ENCODE results near the gene AGTR1. TPM values are rescaled to one million over a fixed set of nuclear protein-coding genes. Genes with fewer than 3 reads are reported as not detected.

Gene AGTR1
- total and polyA plus RNA-seq, 11 donors = 0.40 to 12.6 (median 1.2) TPM

DNA sequence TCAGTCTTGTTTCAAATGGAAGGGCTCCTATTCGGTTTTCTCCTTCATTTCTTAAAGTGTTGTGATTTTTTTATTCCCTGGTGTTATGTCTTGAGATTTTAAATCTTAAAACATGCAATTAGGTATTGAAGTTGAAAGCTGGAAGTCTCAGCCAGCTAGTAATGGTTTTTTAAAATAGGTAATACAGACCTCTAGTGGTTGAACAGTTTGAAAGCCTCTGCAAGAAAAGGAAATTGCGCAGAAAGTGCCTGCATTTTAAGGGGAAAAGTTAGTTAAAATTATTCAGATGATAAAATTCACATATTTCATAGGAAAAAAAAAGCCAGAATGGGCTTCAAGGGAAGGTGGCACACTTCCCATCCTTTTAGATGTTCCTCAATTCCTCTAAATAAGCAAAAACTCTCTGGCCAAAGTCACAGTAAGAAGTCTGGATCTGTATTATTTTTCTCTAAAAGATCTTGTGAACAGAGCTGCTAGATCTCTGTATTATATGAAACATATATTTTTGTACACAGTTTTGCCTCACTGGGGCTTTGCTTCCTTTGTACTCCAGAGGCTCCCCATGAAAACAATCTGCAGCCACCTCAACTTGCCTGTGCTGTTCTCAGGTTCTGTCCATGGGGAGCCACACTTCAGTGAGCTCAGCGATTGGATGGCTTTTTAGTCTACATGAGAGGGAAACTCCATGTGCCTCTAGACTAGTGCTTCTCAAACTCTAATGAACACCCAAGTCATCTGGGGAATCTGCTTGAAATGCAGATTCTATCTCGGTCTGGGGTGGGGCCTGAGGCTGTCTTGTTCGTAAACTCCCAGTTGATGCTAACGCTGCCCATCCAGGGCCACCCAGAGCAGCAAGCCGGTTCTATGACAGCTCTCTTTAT, 21.5 kb downstream of the AGTR1 start:
- Histone ChIP-seq H3K4me3 (no peak overlapping the region), H3K27me3 (no peaks in the 10 kb centered on the region), H3K9me3 (no peaks in the 10 kb centered on the region), H3K4me1 (no peaks in the 10 kb centered on the region), H3K36me3 (no peaks in the 10 kb centered on the region), H3K27ac (no peak overlapping the region)
- DNase-seq = no peak
- 54 to 60% (median 57%) methylated on average over 7 of the region's 7 CpGs for WGBS, 4 donors
- TF ChIP-seq, protein P1, sequence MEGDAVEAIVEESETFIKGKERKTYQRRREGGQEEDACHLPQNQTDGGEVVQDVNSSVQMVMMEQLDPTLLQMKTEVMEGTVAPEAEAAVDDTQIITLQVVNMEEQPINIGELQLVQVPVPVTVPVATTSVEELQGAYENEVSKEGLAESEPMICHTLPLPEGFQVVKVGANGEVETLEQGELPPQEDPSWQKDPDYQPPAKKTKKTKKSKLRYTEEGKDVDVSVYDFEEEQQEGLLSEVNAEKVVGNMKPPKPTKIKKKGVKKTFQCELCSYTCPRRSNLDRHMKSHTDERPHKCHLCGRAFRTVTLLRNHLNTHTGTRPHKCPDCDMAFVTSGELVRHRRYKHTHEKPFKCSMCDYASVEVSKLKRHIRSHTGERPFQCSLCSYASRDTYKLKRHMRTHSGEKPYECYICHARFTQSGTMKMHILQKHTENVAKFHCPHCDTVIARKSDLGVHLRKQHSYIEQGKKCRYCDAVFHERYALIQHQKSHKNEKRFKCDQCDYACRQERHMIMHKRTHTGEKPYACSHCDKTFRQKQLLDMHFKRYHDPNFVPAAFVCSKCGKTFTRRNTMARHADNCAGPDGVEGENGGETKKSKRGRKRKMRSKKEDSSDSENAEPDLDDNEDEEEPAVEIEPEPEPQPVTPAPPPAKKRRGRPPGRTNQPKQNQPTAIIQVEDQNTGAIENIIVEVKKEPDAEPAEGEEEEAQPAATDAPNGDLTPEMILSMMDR (IDR thresholded peaks at IDR 0.05) = peak in 10 of 12 donors; percentile 19 to 54 (median 36)
- no peak for TF ChIP-seq POLR2A (IDR thresholded peaks at IDR 0.05)
- ATAC-seq = no peak
- intact Hi-C loops (cut with DNase I) = loop anchor here in 5 of 10 donors (2.0 to 10.0 kb wide), 4 partner anchors 334 to 342 kb away; no protein-coding TSS in a partner anchor

DNA sequence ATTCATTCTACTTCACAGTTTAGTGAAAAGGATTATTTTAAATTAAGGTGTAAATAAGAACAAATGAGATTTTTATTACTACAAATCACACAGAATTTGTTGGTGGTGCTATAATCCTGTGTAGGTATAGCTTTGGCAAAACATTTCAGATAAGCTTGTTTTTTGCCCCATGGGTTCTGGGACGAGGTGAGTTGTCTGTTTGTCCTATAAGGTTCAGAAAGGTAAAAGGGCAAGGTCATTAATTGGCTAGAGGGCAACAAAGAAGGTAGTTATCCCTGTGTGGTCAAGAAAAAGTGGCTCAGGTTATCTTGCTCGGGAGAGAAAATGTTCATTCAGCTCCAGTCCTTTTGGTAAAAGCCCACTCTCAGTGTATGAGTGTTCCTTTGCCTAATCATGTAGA, 23.2 kb downstream of the AGTR1 start:
- no peak for ATAC-seq
- 71 to 76% (median 74%) methylated on average over 2 of the region's 2 CpGs for WGBS, 4 donors
- DNase-seq = no peak
- Histone ChIP-seq H3K9me3 (no peaks in the 10 kb centered on the region), H3K27ac (no peak overlapping the region), H3K27me3 (no peaks in the 10 kb centered on the region), H3K36me3 (no peaks in the 10 kb centered on the region), H3K4me3 (no peak overlapping the region), H3K4me1 (no peaks in the 10 kb centered on the region)
- TF ChIP-seq, protein P1 (IDR thresholded peaks at IDR 0.05) = no peak
- no peak for TF ChIP-seq POLR2A (IDR thresholded peaks at IDR 0.05)
- intact Hi-C loops (cut with DNase I) = loop anchor here in 2 of 10 donors (5.0 to 10.0 kb wide), 2 partner anchors 336 to 339 kb away; no protein-coding TSS in a partner anchor

DNA sequence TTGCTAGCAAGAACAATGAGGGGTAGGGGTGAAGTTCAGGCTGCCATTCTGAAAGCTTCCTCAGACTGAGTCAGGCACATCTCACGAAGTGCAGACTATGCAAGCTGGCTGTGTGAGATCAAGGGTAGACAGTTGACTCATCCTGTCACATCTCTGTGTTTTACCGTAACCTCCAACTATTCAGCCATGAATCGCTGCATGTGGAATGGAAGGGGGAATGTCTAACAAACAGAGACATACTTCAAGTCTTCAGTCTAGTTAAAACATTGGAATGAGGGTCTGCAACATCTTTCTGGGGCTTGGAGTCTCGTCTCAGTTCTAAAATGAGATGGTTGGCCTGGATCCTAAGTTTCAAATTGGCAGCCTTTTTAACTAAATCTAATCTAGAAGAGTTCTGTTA, 25.9 kb downstream of the AGTR1 start:
- 65 to 73% (median 71%) methylated on average over 4 of the region's 4 CpGs for WGBS, 4 donors
- no peak overlapping the region for H3K27ac ChIP-seq
- no peak for ATAC-seq
- DNase-seq = no peak
- no peak overlapping the region for H3K4me3 ChIP-seq
- TF ChIP-seq, protein P1 (IDR thresholded peaks at IDR 0.05) = no peak
- no peak for TF ChIP-seq POLR2A (IDR thresholded peaks at IDR 0.05)
- intact Hi-C loops (cut with DNase I) = loop anchor here in 2 of 10 donors (5.0 to 10.0 kb wide), 2 partner anchors 339 to 341 kb away; no protein-coding TSS in a partner anchor
- H3K27me3 ChIP-seq = no peaks in the 10 kb centered on the region
- H3K9me3 ChIP-seq = no peaks in the 10 kb centered on the region
- H3K4me1 ChIP-seq = peaks cover 0 to 4% (median 0%) of the 10 kb centered on the region in 12 donors
- no peaks in the 10 kb centered on the region for H3K36me3 ChIP-seq

DNA sequence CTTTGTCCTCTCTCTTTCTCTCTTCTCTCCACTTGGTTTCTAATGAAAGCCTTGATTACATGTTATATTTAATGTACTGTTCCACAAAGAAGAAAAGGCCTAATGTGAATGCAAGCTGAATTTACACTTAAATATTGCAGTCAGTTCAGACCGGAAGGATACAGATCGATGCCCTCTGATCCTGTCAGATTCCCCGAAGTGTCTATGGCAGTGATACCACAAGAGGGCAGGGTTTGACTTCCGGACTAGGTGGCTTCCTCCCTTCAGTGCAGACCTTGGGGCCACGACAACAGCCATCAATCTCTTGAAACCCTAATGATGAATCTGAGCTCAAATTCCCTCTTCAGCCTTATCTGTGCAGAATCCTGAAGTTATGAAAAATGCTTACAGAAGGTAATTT, 29.5 kb downstream of the AGTR1 start:
- 35 to 45% (median 41%) methylated on average over 5 of the region's 5 CpGs for WGBS, 4 donors
- Histone ChIP-seq H3K4me1 (peaks cover 0 to 6% (median 0%) of the 10 kb centered on the region in 12 donors), H3K27me3 (no peaks in the 10 kb centered on the region), H3K4me3 (no peak overlapping the region), H3K9me3 (no peaks in the 10 kb centered on the region), H3K27ac (no peak overlapping the region), H3K36me3 (no peaks in the 10 kb centered on the region)
- intact Hi-C loops (cut with DNase I) = loop anchor here in 1 of 10 donors (10.0 kb wide), 1 partner anchor 342 kb away; no protein-coding TSS in a partner anchor
- ATAC-seq (no peak), DNase-seq (peak in 2 of 5 donors; percentile 9 to 13)
- TF ChIP-seq POLR2A (IDR thresholded peaks at IDR 0.05) = no peak
- TF ChIP-seq, protein P1 (IDR thresholded peaks at IDR 0.05) = peak in 3 of 12 donors; percentile 23 to 31 (median 25)

All from heart left ventricle (tissue), 16 donors.